Choroid plexus epithelial cell (primary cell): ENCODE measurements around the gene CHRM5.

Experiments used
- DNase-seq: peaks from one replicate; pipeline ENCODE4 v3.0.0-alpha.2; 2010; ENCODE audit warnings: low read depth
- H3K4me3 ChIP-seq: 2 replicates; pipeline ENCODE4 v1.5.1; 2011; ENCODE audit warnings: low read depth, mild to moderate bottlenecking, control low read depth, low read length, moderate library complexity
- TF ChIP-seq, protein P1 (sequence below): conservative IDR thresholded peaks from 2 replicates; pipeline ENCODE4 v1.5.1; 2011; ENCODE audit warnings: low read depth, mild to moderate bottlenecking, control low read depth, inconsistent platforms, low read length, moderate library complexity

The CHRM5 gene

DNA sequence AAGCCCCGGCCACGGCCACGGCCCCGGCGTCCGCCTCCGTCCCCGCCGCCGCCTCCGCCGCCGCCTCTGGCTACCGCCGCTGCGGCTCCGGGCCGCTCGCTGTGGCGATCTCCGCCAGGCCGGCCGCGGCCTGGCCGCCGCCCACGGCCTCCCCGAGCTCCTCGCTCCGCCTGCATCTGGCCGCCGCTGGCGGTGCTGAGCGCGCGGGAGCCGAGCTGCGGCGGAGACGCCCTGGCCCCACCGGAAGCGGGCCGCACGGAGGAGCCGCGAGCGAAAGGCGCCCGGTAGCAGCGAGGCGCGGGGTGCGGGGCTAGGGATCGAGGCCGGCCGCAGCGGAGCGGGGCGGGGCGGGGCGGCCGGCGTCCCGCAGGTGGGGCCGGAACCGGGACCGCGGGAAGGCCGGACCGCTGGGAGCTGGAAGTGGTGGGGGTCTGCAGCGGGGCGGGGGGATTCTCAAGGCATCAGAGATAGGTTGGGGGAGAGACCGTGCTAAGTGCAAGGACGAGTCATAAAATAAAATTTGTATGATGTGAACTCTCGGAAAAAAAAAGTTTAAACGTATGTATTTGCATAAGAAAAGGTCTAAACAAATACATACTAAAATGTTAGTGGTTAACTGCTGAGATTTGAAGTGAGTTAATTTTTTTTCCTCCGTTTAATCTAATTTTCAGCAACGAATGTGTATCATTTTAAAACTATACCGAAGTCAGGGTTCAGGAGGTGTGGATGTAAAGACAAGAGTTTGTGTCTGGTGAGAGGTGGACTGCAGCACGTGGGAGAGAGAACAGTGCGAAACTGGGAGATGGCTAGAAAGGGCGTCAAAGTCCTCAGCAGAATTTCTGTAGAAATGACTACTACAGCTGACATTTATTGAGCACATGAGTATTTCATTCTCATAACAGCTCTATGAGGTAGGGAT is 70.8 kb downstream of the CHRM5 start, which contains the start of gene AVEN:
Gene AVEN, minus strand, starts transcription at position 334 of the 919 bp plus-strand sequence. Its CDS starts 158 bp downstream, at position 176.
- DNase-seq, result peak; percentile 53
- TF ChIP-seq, protein P1, sequence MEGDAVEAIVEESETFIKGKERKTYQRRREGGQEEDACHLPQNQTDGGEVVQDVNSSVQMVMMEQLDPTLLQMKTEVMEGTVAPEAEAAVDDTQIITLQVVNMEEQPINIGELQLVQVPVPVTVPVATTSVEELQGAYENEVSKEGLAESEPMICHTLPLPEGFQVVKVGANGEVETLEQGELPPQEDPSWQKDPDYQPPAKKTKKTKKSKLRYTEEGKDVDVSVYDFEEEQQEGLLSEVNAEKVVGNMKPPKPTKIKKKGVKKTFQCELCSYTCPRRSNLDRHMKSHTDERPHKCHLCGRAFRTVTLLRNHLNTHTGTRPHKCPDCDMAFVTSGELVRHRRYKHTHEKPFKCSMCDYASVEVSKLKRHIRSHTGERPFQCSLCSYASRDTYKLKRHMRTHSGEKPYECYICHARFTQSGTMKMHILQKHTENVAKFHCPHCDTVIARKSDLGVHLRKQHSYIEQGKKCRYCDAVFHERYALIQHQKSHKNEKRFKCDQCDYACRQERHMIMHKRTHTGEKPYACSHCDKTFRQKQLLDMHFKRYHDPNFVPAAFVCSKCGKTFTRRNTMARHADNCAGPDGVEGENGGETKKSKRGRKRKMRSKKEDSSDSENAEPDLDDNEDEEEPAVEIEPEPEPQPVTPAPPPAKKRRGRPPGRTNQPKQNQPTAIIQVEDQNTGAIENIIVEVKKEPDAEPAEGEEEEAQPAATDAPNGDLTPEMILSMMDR, result no peak
- peak within 1 kb of the TSS; percentile 90 for H3K4me3 ChIP-seq

DNA sequence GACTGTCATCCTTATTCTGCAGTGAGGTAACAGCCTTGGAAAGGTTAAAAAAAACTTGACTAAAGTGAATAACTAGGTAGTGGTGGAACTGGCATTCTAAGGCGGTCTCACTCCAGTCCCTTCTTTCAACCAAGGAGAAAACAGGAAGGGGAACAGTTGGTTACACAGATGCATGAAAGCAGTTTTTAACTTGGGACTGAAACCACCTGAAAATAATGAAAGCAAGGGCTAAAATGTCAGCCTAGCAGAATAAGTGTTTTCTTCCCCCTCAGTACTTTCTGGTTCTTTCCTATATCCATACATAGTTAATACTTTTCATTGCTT is 71.5 kb downstream of the CHRM5 start:
- DNase-seq, result no peak
- TF ChIP-seq, protein P1, result no peak
- peak overlapping the region; percentile 90 for H3K4me3 ChIP-seq

DNA sequence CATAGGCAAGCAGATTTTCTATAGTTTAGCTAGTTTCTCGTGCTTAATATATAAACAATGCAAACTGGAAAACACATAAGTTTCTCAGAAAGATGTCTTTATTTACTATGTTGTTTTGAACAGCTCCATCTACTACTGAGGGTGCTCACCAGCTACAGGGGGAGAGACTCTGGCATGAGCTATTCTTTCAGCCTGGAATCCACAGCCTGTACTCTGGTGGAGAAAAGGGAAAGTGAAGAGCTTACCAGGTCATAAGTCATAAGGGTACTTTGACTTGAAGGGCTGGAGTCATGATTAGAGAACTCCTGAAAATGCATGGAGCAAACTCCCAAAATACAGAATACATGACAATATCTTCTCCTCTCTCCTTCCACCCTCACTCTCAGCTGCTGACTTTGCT is 75.1 kb downstream of the CHRM5 start:
- H3K4me3 ChIP-seq, result no peak overlapping the region
- peak; percentile 44 for DNase-seq
- TF ChIP-seq, protein P1, result no peak

DNA sequence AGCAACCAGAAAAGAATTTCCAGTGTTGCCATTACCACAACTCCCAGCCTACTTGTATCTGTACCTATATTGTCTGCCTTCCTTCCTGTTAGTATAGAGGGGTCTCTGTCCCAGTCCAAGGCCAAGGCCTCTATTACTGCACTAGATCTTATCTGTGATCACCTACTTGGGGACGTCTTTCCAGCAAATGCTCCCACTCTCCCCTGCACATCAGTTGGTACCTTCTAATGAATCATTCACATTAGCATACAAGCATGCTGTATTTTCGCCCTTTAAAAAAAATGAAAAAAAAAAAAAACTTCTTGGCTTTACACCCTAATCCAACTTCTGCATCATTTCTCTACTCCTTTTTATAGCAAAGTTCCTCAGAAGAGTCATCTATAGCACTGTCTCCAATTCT is 75.5 kb downstream of the CHRM5 start:
- no peak for DNase-seq
- TF ChIP-seq, protein P1, result no peak

DNA sequence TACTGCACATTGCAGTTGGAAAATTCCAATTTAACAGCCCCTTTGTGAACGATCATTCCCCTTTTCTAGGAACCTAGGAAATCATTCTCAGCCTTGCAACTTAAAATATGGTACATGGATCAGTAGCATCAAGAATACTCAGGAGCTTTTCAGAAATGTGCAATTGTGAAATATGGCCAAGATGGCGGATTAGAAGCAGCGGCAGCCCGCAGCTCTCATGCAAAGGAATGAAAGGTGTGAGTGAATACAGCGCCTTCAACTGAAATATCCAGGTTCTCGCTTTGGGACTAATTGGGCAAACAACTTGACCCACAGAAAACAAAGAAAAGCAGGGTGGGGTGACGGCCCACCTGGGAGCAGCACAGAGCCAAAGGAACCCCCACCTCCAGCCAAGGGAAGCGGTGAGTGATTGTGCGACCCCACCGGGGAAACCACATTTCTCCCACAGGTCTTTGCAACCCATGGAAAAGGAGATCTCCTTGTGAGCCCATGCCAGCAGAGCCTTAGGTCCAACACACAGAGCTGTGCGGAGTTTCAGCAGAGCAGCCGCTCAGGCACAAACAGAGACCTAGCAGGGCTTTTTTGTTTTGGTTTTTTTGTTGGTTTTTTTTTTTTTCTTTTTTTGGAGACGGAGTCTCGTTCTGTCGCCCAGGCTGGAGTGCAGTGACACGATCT is 78.3 kb downstream of the CHRM5 start:
- TF ChIP-seq, protein P1, result no peak
- DNase-seq, result no peak
- no peak overlapping the region for H3K4me3 ChIP-seq

More for the DNA sequence above, 75.5 kb downstream of the CHRM5 start:
- no peak overlapping the region for H3K4me3 ChIP-seq

DNA sequence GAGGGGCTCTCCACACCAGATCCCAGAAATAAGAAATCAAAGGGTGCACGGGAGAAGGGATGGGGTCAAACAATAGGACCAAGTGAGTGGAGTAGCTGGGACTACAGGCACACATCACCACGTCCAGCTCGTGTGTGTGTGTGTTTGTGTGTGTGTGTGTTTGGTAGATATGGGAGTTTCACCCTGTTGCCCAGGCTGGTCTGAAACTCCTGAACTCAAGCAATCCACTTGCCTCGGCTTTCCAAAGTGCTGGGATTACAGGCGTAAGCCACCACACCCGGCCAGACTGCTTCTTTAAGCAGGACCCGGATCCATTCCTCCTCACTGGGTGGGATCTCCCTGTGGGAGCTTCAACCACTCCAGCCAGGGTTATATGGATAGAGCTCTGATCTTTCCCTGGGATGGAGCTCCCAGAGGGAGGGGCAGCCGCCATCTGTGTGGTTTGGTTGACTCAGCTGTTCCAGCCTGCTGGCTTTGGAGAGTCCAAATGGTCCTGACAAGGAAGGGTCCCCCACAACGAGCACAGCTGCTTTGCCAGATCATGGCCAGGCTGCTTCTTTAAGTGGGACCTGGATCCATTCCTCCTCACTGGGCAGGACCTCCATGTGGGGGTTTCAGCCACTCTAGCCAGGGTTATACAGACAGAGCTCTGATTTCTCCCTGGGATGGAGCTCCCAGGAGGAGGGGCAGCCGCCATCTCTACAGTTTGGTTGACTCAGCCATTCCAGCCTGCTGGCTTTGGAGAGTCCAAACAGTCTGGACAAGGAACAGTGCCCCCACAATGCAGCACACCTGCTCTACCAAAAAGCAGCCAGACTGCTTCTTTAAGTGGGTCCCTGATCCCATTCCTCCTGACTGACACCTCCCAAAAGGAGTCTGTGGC is 79.8 kb downstream of the CHRM5 start:
- DNase-seq, result peak; percentile 42
- TF ChIP-seq, protein P1, result no peak
- H3K4me3 ChIP-seq, result no peak overlapping the region
